PFSK-1 (cell line): ENCODE data around the gene RGS7.
A peak's percentile ranks its signal among the peaks of the same experiment; 100 is the strongest.

Experiments
- FOXP2 ChIP-seq: optimal IDR thresholded peaks from 2 replicates; pipeline ENCODE3; 2011; ENCODE audit warnings: borderline replicate concordance, control low read depth, inconsistent platforms; ENCODE audit not compliant: insufficient read depth; ENCODE audit errors: extremely low read length, extremely low read depth
- POLR2AphosphoS5 ChIP-seq: IDR thresholded peaks from 2 replicates; pipeline ENCODE4 v1.6.1; 2012; ENCODE audit warnings: low read depth, mild to moderate bottlenecking, control low read depth, low read length, moderate library complexity
- SIN3A ChIP-seq: IDR thresholded peaks from 2 replicates; pipeline ENCODE4 v1.6.1; 2012; ENCODE audit warnings: mild to moderate bottlenecking, low read length, moderate library complexity, borderline replicate concordance; ENCODE audit not compliant: insufficient read depth
- TAF1 ChIP-seq: IDR thresholded peaks from 2 replicates; pipeline ENCODE4 v1.6.1; 2012; ENCODE audit warnings: low read length, control low read depth, borderline replicate concordance; ENCODE audit not compliant: insufficient read depth
- TF ChIP-seq, protein P1 (sequence below), 2 experiments: IDR thresholded peaks; 2 replicates each; pipeline versions ENCODE4 v1.6.1 to v1.8.0; 2011 to 2012; ENCODE audit warnings: low read depth in 2 of 2, low read length in 2 of 2, control low read depth in 1 of 2, inconsistent platforms in 1 of 2, mild to moderate bottlenecking in 1 of 2, moderate library complexity in 1 of 2; ENCODE audit not compliant: insufficient read depth in 1 of 2

The RGS7 gene

DNA sequence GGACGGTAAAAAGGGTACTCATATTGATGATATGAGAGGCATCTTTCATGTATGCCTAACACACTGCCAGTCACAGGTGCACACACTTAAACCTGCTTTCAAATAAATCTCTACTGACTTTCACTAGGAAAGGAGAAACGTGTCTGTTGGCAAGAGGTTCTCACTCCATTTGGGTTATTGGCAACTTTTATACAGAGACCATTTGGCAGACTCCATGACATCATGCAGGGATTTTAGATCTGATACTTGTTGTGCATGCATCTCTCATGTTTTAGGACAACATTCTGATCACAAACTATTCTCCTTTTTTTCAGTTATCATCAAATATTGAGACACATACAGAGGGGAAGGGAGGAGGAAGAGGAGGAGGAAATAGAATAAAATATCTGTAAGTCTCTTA lies 31.5 kb downstream of the RGS7 start:
- TF ChIP-seq, protein P1, sequence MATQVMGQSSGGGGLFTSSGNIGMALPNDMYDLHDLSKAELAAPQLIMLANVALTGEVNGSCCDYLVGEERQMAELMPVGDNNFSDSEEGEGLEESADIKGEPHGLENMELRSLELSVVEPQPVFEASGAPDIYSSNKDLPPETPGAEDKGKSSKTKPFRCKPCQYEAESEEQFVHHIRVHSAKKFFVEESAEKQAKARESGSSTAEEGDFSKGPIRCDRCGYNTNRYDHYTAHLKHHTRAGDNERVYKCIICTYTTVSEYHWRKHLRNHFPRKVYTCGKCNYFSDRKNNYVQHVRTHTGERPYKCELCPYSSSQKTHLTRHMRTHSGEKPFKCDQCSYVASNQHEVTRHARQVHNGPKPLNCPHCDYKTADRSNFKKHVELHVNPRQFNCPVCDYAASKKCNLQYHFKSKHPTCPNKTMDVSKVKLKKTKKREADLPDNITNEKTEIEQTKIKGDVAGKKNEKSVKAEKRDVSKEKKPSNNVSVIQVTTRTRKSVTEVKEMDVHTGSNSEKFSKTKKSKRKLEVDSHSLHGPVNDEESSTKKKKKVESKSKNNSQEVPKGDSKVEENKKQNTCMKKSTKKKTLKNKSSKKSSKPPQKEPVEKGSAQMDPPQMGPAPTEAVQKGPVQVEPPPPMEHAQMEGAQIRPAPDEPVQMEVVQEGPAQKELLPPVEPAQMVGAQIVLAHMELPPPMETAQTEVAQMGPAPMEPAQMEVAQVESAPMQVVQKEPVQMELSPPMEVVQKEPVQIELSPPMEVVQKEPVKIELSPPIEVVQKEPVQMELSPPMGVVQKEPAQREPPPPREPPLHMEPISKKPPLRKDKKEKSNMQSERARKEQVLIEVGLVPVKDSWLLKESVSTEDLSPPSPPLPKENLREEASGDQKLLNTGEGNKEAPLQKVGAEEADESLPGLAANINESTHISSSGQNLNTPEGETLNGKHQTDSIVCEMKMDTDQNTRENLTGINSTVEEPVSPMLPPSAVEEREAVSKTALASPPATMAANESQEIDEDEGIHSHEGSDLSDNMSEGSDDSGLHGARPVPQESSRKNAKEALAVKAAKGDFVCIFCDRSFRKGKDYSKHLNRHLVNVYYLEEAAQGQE (IDR thresholded peaks at IDR 0.05; ENCODE audit: insufficient read depth in 1 of 2, low read depth in 2 of 2, low read length in 2 of 2), result no peak
- TF ChIP-seq POLR2AphosphoS5 (no peak), SIN3A (no peak), TAF1 (no peak), FOXP2 (no peak)

- no peak for TF ChIP-seq SIN3A
- TF ChIP-seq, protein P1 (IDR thresholded peaks at IDR 0.05; ENCODE audit: insufficient read depth in 1 of 2, low read depth in 2 of 2, low read length in 2 of 2), result peak; percentile 90 to 97
These were observed 33.4 kb downstream of the RGS7 start for GRCh38 chr1:241323514-241324195.

- TF ChIP-seq TAF1 (no peak), POLR2AphosphoS5 (no peak), FOXP2 (no peak), SIN3A (no peak)
- TF ChIP-seq, protein P1 (IDR thresholded peaks at IDR 0.05; ENCODE audit: insufficient read depth in 1 of 2, low read depth in 2 of 2, low read length in 2 of 2), result no peak
These were observed 39.3 kb downstream of the RGS7 start for GRCh38 chr1:241317676-241318075.

GRCh38 chr1:241316372-241316771 lies 40.6 kb downstream of the RGS7 start:
- TF ChIP-seq SIN3A, result no peak
- no peak for TF ChIP-seq FOXP2
- TF ChIP-seq TAF1, result no peak
- no peak for TF ChIP-seq POLR2AphosphoS5
- TF ChIP-seq, protein P1 (IDR thresholded peaks at IDR 0.05; ENCODE audit: insufficient read depth in 1 of 2, low read depth in 2 of 2, low read length in 2 of 2), result no peak
